Measurements from ENCODE around the gene SPINT2. TPM values are rescaled to one million over a fixed set of nuclear protein-coding genes. Genes with fewer than 3 reads are reported as not detected.
A peak's percentile ranks its signal among the peaks of the same experiment; 100 is the strongest.

Gene SPINT2
- total and polyA plus RNA-seq, 4 donors = 146 to 292 (median 196) TPM

GRCh38 chr19:38267761-38268483 is 3.5 kb downstream of the SPINT2 start:
- peak overlapping the region; percentile 40 to 95 for H3K27ac ChIP-seq (ENCODE audit: low read depth in 1 of 2, low read length in 2 of 2)
- H3K27me3 ChIP-seq (ENCODE audit: control insufficient read depth in 1 of 2, insufficient read depth in 2 of 2, low read length in 1 of 2) = no peaks in the 10 kb centered on the region
- no peaks in the 10 kb centered on the region for H3K36me3 ChIP-seq (ENCODE audit: control insufficient read depth in 1 of 2, insufficient read depth in 2 of 2, low read length in 1 of 2)
- no peak for DNase-seq
- no peak for ATAC-seq (ENCODE audit: low FRiP score)
- H3K4me3 ChIP-seq (ENCODE audit: low read length in 2 of 2) = no peak overlapping the region
- intact Hi-C loops (cut with DNase I) = loop anchor here (5.0 kb wide), 2 partner anchors 49 to 54 kb away; partner anchors contain the start of genes KCNK6 (in 1 of the 2) and YIF1B (in 1 of the 2)
- no peaks in the 10 kb centered on the region for H3K9me3 ChIP-seq (ENCODE audit: control insufficient read depth, low read length)
- WGBS, 2 donors = 27 to 31% methylated on average over 12 of the region's 12 CpGs
- H3K4me1 ChIP-seq (ENCODE audit: control insufficient read depth in 1 of 2, insufficient read depth in 2 of 2, low read length in 2 of 2) = peaks cover 5 to 9% of the 10 kb centered on the region in 2 donors

DNA sequence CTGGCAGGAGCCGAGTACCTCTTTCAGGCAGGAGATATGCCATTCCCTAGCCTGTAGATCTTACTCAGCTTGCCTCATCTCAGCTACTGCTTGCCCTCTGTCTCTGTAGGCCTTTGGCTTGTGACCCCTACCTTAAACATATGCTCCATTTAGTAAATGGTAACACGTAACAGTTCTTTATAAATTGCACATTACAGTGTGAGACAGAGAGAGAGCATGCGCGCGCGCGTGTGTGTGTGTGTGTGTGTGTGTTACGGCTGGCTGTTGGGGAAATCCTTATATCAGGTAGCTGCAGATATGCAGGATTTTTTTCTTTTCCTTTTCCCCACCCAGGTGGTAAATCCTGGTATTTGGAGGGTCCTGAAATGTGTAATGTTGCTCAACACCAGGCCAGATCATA is 4.2 kb downstream of the SPINT2 start:
- DNase-seq (no peak), ATAC-seq (ENCODE audit: low FRiP score) (no peak)
- WGBS, 2 donors = 35 to 47% methylated on average over 8 of the region's 8 CpGs
- no peaks in the 10 kb centered on the region for H3K27me3 ChIP-seq (ENCODE audit: control insufficient read depth in 1 of 2, insufficient read depth in 2 of 2, low read length in 1 of 2)
- no peaks in the 10 kb centered on the region for H3K9me3 ChIP-seq (ENCODE audit: control insufficient read depth, low read length)
- intact Hi-C loops (cut with DNase I) = loop anchor here (5.0 kb wide), 2 partner anchors 49 to 54 kb away; partner anchors contain the start of genes KCNK6 (in 1 of the 2) and YIF1B (in 1 of the 2)
- no peaks in the 10 kb centered on the region for H3K36me3 ChIP-seq (ENCODE audit: control insufficient read depth in 1 of 2, insufficient read depth in 2 of 2, low read length in 1 of 2)
- peaks cover 5 to 9% of the 10 kb centered on the region in 2 donors for H3K4me1 ChIP-seq (ENCODE audit: control insufficient read depth in 1 of 2, insufficient read depth in 2 of 2, low read length in 2 of 2)
- no peak overlapping the region for H3K4me3 ChIP-seq (ENCODE audit: low read length in 2 of 2)
- peak overlapping the region in 1 of 2 donors; percentile 95 for H3K27ac ChIP-seq (ENCODE audit: low read depth in 1 of 2, low read length in 2 of 2)

DNA sequence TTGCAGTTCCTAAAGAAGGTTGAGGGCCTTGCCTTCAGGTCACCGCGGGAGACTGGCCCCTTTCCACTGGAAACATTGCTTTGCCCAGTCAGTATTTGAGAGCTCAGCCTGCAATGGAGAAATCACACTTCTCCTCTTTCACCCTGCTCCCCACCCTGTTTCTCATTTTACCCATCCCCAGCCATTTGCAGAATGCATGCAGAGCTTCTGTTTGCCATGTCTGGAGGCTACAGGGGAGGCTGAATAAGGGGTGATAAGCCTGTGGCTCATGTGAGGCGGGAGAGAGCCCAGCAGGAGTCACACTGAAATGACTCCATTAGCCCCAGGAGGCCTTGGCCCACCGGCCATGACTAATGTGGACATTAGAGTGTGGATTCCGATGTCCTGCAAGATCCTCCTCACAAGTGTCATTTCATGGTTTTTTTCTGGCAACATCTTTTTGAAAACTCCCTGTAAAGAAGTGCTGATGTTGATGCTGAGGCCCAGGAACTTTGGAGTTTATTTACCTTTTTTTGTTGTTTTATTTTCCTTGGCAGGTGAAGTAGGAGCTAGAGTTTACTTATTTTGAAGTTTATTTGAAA is 6.3 kb downstream of the SPINT2 start:
- intact Hi-C loops (cut with DNase I) = no loop called here
- whole genome bisulfite sequencing, 2 donors = 11 to 13% methylated on average over 5 of the region's 5 CpGs
- H3K4me1 ChIP-seq (ENCODE audit: control insufficient read depth in 1 of 2, insufficient read depth in 2 of 2, low read length in 2 of 2) = peaks cover 5 to 9% of the 10 kb centered on the region in 2 donors
- no peaks in the 10 kb centered on the region for H3K9me3 ChIP-seq (ENCODE audit: control insufficient read depth, low read length)
- H3K27ac ChIP-seq (ENCODE audit: low read depth in 1 of 2, low read length in 2 of 2) = peak overlapping the region in 1 of 2 donors; percentile 58
- DNase-seq (no peak), ATAC-seq (ENCODE audit: low FRiP score) (no peak)
- H3K27me3 ChIP-seq (ENCODE audit: control insufficient read depth in 1 of 2, insufficient read depth in 2 of 2, low read length in 1 of 2) = no peaks in the 10 kb centered on the region
- H3K4me3 ChIP-seq (ENCODE audit: low read length in 2 of 2) = no peak overlapping the region
- no peaks in the 10 kb centered on the region for H3K36me3 ChIP-seq (ENCODE audit: control insufficient read depth in 1 of 2, insufficient read depth in 2 of 2, low read length in 1 of 2)

GRCh38 chr19:38273499-38273898 is 9.1 kb downstream of the SPINT2 start:
- Histone ChIP-seq H3K4me3 (ENCODE audit: low read length in 2 of 2) (no peak overlapping the region), H3K4me1 (ENCODE audit: control insufficient read depth in 1 of 2, insufficient read depth in 2 of 2, low read length in 2 of 2) (peaks cover 5 to 9% of the 10 kb centered on the region in 2 donors), H3K27ac (ENCODE audit: low read depth in 1 of 2, low read length in 2 of 2) (peak overlapping the region in 1 of 2 donors; percentile 43), H3K36me3 (ENCODE audit: control insufficient read depth in 1 of 2, insufficient read depth in 2 of 2, low read length in 1 of 2) (no peaks in the 10 kb centered on the region), H3K9me3 (ENCODE audit: control insufficient read depth, low read length) (no peaks in the 10 kb centered on the region), H3K27me3 (ENCODE audit: control insufficient read depth in 1 of 2, insufficient read depth in 2 of 2, low read length in 1 of 2) (no peaks in the 10 kb centered on the region)
- DNase-seq (no peak), ATAC-seq (ENCODE audit: low FRiP score) (no peak)
- intact Hi-C loops (cut with DNase I) = no loop called here
- WGBS, 2 donors = 82 to 91% methylated on average over 2 of the region's 2 CpGs

DNA sequence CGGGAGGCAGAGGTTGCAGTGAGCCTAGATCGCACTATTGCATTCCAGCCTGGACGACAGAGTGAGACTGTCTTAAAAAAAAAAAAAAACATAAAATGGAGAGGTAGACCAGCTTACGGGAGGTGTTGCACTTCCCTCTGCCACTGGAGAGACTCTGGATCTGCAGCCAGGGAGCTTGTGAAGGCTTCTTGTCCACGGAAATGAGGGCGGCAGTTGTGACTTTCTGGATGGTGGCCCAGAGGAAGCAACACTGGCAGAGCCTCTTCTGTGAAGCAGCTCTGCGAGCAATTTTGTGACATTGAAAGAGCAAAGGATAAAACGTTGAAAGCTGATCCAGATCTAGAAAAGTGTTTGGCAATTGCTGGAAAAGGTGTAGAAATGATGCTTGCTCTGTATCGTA is 10.4 kb downstream of the SPINT2 start:
- DNase-seq = no peak
- Histone ChIP-seq H3K9me3 (ENCODE audit: control insufficient read depth, low read length) (no peaks in the 10 kb centered on the region), H3K27ac (ENCODE audit: low read depth in 1 of 2, low read length in 2 of 2) (peak overlapping the region in 1 of 2 donors; percentile 83), H3K4me1 (ENCODE audit: control insufficient read depth in 1 of 2, insufficient read depth in 2 of 2, low read length in 2 of 2) (peaks cover 5 to 9% of the 10 kb centered on the region in 2 donors), H3K36me3 (ENCODE audit: control insufficient read depth in 1 of 2, insufficient read depth in 2 of 2, low read length in 1 of 2) (no peaks in the 10 kb centered on the region), H3K4me3 (ENCODE audit: low read length in 2 of 2) (no peak overlapping the region), H3K27me3 (ENCODE audit: control insufficient read depth in 1 of 2, insufficient read depth in 2 of 2, low read length in 1 of 2) (no peaks in the 10 kb centered on the region)
- intact Hi-C loops (cut with DNase I) = no loop called here
- no peak for ATAC-seq (ENCODE audit: low FRiP score)
- 25 to 41% methylated on average over 9 of the region's 9 CpGs for WGBS, 2 donors

DNA sequence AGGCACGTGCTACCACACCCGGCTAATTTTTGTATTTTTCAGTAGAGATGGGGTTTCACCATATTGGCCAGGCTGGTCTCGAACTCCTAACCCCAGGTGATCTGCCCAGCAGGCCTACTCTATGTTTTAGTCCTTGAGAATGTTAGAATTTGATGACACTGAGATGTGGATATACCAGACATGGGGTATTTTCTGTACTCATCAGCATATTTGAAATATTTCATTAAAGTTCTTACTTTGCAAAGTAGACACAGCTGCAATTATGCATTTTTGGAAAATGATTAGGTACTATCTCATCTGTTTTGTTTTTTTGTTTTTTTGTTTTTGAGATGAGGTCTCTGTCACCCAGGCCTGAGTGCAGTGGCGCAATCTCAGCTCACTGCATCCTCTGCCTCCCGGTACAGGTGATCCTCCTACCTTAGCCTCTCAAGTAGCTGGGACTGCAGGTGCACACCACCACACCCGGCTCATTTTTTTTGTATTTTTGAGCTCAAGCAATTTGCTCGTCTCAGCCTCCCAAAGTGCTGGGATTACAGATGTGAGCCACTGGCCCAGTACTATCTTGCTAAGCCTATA is 12.7 kb downstream of the SPINT2 start:
- 84 to 85% methylated on average over 7 of the region's 7 CpGs for WGBS, 2 donors
- Histone ChIP-seq H3K4me1 (ENCODE audit: control insufficient read depth in 1 of 2, insufficient read depth in 2 of 2, low read length in 2 of 2) (peaks cover 0 to 3% of the 10 kb centered on the region in 2 donors), H3K4me3 (ENCODE audit: low read length in 2 of 2) (no peak overlapping the region), H3K36me3 (ENCODE audit: control insufficient read depth in 1 of 2, insufficient read depth in 2 of 2, low read length in 1 of 2) (peaks cover 0 to 2% of the 10 kb centered on the region in 2 donors), H3K27me3 (ENCODE audit: control insufficient read depth in 1 of 2, insufficient read depth in 2 of 2, low read length in 1 of 2) (no peaks in the 10 kb centered on the region), H3K9me3 (ENCODE audit: control insufficient read depth, low read length) (no peaks in the 10 kb centered on the region), H3K27ac (ENCODE audit: low read depth in 1 of 2, low read length in 2 of 2) (peak overlapping the region; percentile 89 to 93)
- DNase-seq = no peak
- no peak for ATAC-seq (ENCODE audit: low FRiP score)
- intact Hi-C loops (cut with DNase I) = no loop called here

- Histone ChIP-seq H3K4me3 (ENCODE audit: low read length in 2 of 2) (peak overlapping the region in 1 of 2 donors; percentile 39), H3K4me1 (ENCODE audit: control insufficient read depth in 1 of 2, insufficient read depth in 2 of 2, low read length in 2 of 2) (peaks cover 0 to 3% of the 10 kb centered on the region in 2 donors), H3K27me3 (ENCODE audit: control insufficient read depth in 1 of 2, insufficient read depth in 2 of 2, low read length in 1 of 2) (no peaks in the 10 kb centered on the region), H3K36me3 (ENCODE audit: control insufficient read depth in 1 of 2, insufficient read depth in 2 of 2, low read length in 1 of 2) (peaks cover 0 to 2% of the 10 kb centered on the region in 2 donors), H3K9me3 (ENCODE audit: control insufficient read depth, low read length) (no peaks in the 10 kb centered on the region), H3K27ac (ENCODE audit: low read depth in 1 of 2, low read length in 2 of 2) (peak overlapping the region; percentile 70 to 93)
- no peak for DNase-seq
- 2 to 6% methylated on average over 5 of the region's 5 CpGs for WGBS, 2 donors
- intact Hi-C loops (cut with DNase I) = no loop called here
- ATAC-seq (ENCODE audit: low FRiP score) = peak; percentile 39
Observed at GRCh38 chr19:38277549-38277948, 13.2 kb downstream of the SPINT2 start.

- intact Hi-C loops (cut with DNase I) = loop anchor here in 1 of 2 donors (2.0 kb wide), 1 partner anchor 13 kb away; the partner anchor contains the start of gene SPINT2
- H3K4me3 ChIP-seq (ENCODE audit: low read length in 2 of 2) = no peak overlapping the region
- peaks cover 0 to 3% of the 10 kb centered on the region in 2 donors for H3K4me1 ChIP-seq (ENCODE audit: control insufficient read depth in 1 of 2, insufficient read depth in 2 of 2, low read length in 2 of 2)
- H3K36me3 ChIP-seq (ENCODE audit: control insufficient read depth in 1 of 2, insufficient read depth in 2 of 2, low read length in 1 of 2) = peaks cover 0 to 2% of the 10 kb centered on the region in 2 donors
- 15 to 18% methylated on average over 9 of the region's 9 CpGs for WGBS, 2 donors
- H3K27me3 ChIP-seq (ENCODE audit: control insufficient read depth in 1 of 2, insufficient read depth in 2 of 2, low read length in 1 of 2) = no peaks in the 10 kb centered on the region
- no peaks in the 10 kb centered on the region for H3K9me3 ChIP-seq (ENCODE audit: control insufficient read depth, low read length)
- H3K27ac ChIP-seq (ENCODE audit: low read depth in 1 of 2, low read length in 2 of 2) = peak overlapping the region; percentile 83 to 96
- DNase-seq (peak; percentile 88 to 92), ATAC-seq (ENCODE audit: low FRiP score) (peak; percentile 69)
Observed at GRCh38 chr19:38277969-38278680, 13.8 kb downstream of the SPINT2 start.

Data from aorta (tissue), 5 donors.